A549 (cell line): ENCODE measurements around the gene PCDH9.

Source experiments
- CBX2 ChIP-seq: fragments of 200-600 bp; sonication (generic); IDR thresholded peaks from 2 replicates; pipeline ENCODE4 v1.6.1; 2016; ENCODE audit warnings: low read depth, mild to moderate bottlenecking, borderline replicate concordance
- EHMT2 ChIP-seq: fragments of 200-600 bp; sonication (generic); IDR thresholded peaks from 2 replicates; pipeline ENCODE4 v1.6.1; 2016; ENCODE audit warnings: antibody characterized with exemption, low read depth, mild to moderate bottlenecking, moderate library complexity
- JUNB ChIP-seq: fragments of >200 bp; sonication (Bioruptor Twin); formaldehyde crosslinking; IDR thresholded peaks from 2 replicates; pipeline ENCODE4 v1.6.1; 2016
- MAX ChIP-seq: IDR thresholded peaks from 2 replicates; pipeline ENCODE4 v1.6.1; 2012
- MAZ ChIP-seq: fragments of 150-350 bp; IDR thresholded peaks from 2 replicates; pipeline ENCODE4 v1.6.1; 2014; ENCODE audit warnings: antibody characterized with exemption, low read depth, low read length, borderline replicate concordance
- POLR2A ChIP-seq: IDR thresholded peaks from 2 replicates; pipeline ENCODE4 v1.6.1; 2012; ENCODE audit warnings: mild to moderate bottlenecking, low read length
- RAD21 ChIP-seq, 2 experiments: fragments of >200 bp in 1 of 2; sonication (Bioruptor Twin) in 1 of 2; formaldehyde crosslinking in 1 of 2; IDR thresholded peaks in 1 of 2; conservative IDR thresholded peaks in 1 of 2; 2 replicates in 1 of 2; 3 replicates in 1 of 2; pipeline ENCODE4 v1.6.1; 2012 to 2018; ENCODE audit warnings: inconsistent platforms in 1 of 2
- ZSCAN20 ChIP-seq: fragments of 250-450 bp; sonication (Bioruptor Pico); IDR thresholded peaks from 2 replicates; pipeline ENCODE4 v1.8.0; 2022; ENCODE audit warnings: mild to moderate bottlenecking, moderate library complexity

DNA sequence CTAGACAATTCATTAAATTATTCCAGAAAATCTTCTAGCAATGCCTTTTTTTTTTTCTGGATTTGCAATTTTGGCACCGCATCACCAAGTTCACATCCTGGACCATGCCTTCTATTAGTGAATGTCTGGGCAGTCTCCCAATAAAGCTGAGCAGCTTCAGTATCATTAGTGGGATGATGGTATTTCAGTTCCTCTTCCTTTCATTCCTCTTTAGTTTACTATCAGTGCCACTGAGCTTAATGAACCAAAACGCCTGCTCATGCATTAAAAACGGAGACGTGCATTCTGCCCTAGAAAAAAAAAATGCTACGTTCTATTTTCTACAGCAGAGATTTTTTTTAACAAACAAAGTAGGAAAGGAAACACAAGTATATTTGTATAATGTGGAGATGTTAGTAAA is 343.0 kb downstream of the PCDH9 start:
- TF ChIP-seq RAD21 (conservative IDR thresholded peaks at IDR 0.05 in 1 of 2, IDR thresholded peaks at IDR 0.05 in 1 of 2) (no peak), ZSCAN20 (CRISPR knock-in tag) (no peak), MAX (no peak), CBX2 (no peak), EHMT2 (no peak), POLR2A (no peak), JUNB (no peak), MAZ (no peak)
